ENCODE data around the gene SMARCD1.
A peak's percentile ranks its signal among the peaks of the same experiment; 100 is the strongest.

SMARCD1 gene

DNA sequence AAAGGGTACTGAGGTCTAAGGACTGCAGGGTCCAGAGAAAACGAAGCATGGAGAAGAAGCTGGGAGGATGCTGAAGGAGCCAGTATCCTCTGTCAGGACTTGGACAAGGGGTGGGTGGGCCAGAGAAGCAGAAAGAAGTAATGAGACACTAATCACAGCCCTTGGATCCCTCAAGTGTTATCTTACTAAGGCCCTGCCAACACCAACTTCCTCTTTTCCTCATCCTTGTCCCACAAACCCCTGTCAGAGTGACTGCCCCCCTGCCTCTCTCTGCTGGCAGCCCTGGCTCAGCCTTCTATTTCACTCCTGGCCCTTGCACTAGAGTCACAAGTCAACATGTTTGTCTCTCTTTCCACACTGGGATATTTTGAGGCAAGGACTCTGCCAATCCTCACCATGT is 31.6 kb upstream of the SMARCD1 start:
- peaks cover 56 to 71% (median 67%) of the 10 kb centered on the region in 11 experiments for H3K27me3 ChIP-seq
- no peaks in the 10 kb centered on the region for H3K9me3 ChIP-seq (replicated peaks in 1 of 11)
- no peak for TF ChIP-seq Cebpa-rat (IDR thresholded peaks at IDR 0.05)
- no peak overlapping the region for H3K4me3 ChIP-seq
- H3K9ac ChIP-seq = no peak overlapping the region
- no peaks in the 10 kb centered on the region for H3K36me3 ChIP-seq
- H4K20me1 ChIP-seq = peaks cover 0 to 18% (median 8%) of the 10 kb centered on the region in 11 experiments; a peak in 9 of 22 replicates
- H3K4me2 ChIP-seq = peak overlapping the region in 6 of 11 experiments; percentile 1 to 30 (median 10); a peak in 8 of 22 replicates
- H3K4me1 ChIP-seq = peaks cover 10 to 50% (median 23%) of the 10 kb centered on the region in 10 experiments
- no peak overlapping the region for H3K27ac ChIP-seq

DNA sequence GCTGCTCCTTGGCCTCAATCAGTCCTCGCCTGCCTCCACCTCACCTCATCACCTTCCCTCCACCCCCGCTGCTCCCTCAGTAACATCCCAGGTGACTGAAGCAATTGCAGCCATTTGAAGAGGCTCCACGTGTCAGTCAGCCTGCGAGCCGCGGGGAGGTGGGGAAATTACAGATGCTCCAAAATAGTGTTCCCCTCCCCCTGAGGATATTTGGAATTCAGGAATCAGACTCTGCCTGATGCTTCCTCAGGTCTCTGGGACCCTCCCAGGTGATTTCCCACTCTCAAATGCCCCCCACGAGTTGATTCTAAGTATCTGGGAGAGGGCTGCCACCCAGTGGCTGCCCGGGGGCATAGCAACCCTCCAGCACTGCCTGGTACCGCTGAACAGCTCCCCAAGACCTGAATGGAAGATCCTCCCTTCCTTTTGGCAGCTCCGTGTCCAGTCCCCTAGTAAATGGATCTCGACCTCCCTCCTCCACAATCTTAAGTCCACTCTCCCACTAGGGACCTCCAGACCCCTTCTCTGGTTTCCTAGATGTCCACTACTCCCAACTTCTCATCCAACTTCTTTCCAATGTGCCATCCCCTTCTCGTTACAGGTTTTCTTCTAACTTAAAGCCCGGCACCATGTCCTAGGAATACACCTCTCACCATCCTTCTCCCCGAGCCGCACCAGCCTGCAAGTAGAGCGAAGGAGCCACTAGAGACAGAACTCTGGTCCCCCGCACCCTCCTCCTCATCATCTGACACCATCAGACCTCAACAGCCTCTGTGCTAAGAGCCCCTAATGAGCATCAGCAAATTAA is 29.1 kb upstream of the SMARCD1 start:
- Histone ChIP-seq H3K4me3 (peak overlapping the region in 2 of 10 experiments; percentile 72 to 78; a peak in 3 of 20 replicates), H3K4me2 (peak overlapping the region; percentile 80 to 99 (median 95)), H3K36me3 (no peaks in the 10 kb centered on the region), H3K9ac (peak overlapping the region in 1 of 11 experiments; percentile 76; a peak in 1 of 22 replicates), H3K27me3 (peaks cover 40 to 50% (median 43%) of the 10 kb centered on the region in 11 experiments), H3K27ac (no peak overlapping the region), H3K9me3 (replicated peaks in 1 of 11) (no peaks in the 10 kb centered on the region), H4K20me1 (peaks cover 0 to 27% (median 8%) of the 10 kb centered on the region in 11 experiments; a peak in 9 of 22 replicates), H3K4me1 (peaks cover 14 to 56% (median 37%) of the 10 kb centered on the region in 10 experiments)
- no peak for TF ChIP-seq Cebpa-rat (IDR thresholded peaks at IDR 0.05)

DNA sequence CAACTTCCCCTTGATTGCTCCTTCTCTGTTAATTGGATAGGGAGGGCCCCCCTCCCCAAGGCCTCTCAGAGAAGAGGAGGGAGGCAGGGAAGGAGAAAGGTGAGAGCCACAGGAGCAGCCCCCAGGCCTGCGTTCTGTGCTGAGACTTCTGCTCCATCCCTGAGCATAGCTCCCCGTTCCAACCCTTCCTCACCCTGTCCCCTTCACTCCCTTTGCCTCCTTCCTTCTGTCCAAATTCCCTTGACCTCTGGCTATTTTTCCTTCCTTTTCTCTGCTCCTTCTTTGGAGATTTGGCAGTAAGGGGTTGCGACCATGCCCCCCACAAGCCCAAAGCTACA is 28.5 kb upstream of the SMARCD1 start:
- no peaks in the 10 kb centered on the region for H3K36me3 ChIP-seq
- H3K4me1 ChIP-seq = peaks cover 18 to 56% (median 42%) of the 10 kb centered on the region in 10 experiments
- peaks cover 34 to 44% (median 38%) of the 10 kb centered on the region in 11 experiments for H3K27me3 ChIP-seq
- H3K4me2 ChIP-seq = peak overlapping the region; percentile 80 to 99 (median 95)
- H4K20me1 ChIP-seq = peaks cover 0 to 27% (median 8%) of the 10 kb centered on the region in 11 experiments; a peak in 9 of 22 replicates
- no peak for TF ChIP-seq Cebpa-rat (IDR thresholded peaks at IDR 0.05)
- no peak overlapping the region for H3K27ac ChIP-seq
- H3K4me3 ChIP-seq = peak overlapping the region; percentile 60 to 78 (median 69); a peak in 19 of 20 replicates
- H3K9ac ChIP-seq = peak overlapping the region in 6 of 11 experiments; percentile 65 to 78 (median 74); a peak in 7 of 22 replicates
- H3K9me3 ChIP-seq (replicated peaks in 1 of 11) = no peaks in the 10 kb centered on the region

- H3K4me2 ChIP-seq = peak within 1 kb of the TSS; percentile 80 to 99 (median 95)
- peaks cover 21 to 59% (median 48%) of the 10 kb centered on the region in 10 experiments for H3K4me1 ChIP-seq
- peak within 1 kb of the TSS; percentile 60 to 78 (median 69) for H3K4me3 ChIP-seq
- H3K27ac ChIP-seq = peak within 1 kb of the TSS in 5 of 11 experiments; percentile 15 to 42 (median 32); a peak in 3 of 22 replicates
- peaks cover 28 to 38% (median 32%) of the 10 kb centered on the region in 11 experiments for H3K27me3 ChIP-seq
- H4K20me1 ChIP-seq = peaks cover 0 to 27% (median 8%) of the 10 kb centered on the region in 11 experiments; a peak in 9 of 22 replicates
- no peaks in the 10 kb centered on the region for H3K9me3 ChIP-seq (replicated peaks in 1 of 11)
- peak within 1 kb of the TSS; percentile 54 to 78 (median 73) for H3K9ac ChIP-seq
- H3K36me3 ChIP-seq = no peaks in the 10 kb centered on the region
- no peak for TF ChIP-seq Cebpa-rat (IDR thresholded peaks at IDR 0.05)
These were observed 27.9 kb upstream of the SMARCD1 start, which contains the start of gene ASIC1 for GRCh38 chr12:50057000-50057841. TSS of gene ASIC1 (plus strand) at chr12:50057596. CDS start at chr12:50058767, 1,171 bp downstream.

DNA sequence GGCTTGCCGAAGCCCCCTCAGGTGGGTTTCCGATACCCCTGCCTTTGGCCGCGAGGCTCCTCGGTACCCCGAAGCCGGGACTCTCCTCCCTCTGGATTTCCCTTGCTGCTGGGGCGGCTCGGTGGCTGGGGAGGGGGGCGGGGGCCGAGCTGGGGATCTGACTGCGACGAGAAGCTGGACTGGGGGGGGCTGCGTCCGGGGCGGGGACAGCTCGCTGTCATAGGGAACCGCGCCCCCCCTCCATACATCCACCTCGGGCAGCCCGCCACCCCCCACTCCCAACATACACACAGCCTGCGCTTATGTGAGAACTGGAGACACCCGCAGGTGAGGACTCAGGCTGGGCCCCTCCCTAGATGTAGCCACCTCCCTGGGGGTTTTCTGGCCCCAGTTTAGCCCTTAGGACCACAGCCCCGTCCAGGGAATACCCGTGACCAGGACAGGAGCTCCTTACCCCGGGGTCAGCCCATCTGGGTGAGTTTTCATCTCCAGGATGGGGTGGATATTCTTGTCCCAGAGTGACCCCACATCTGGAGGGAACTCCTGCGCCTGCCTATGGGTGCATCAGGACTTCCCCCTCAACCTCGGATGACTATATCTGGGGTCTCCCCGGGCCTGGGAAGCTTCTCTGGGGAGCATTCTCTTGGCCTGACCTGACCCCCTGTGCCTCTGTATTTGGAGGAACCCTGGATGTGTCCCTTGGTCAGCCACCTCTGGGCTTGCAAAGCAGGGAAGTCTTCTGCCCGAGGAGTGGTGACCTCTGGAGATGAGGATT is 27.1 kb upstream of the SMARCD1 start:
- TF ChIP-seq Cebpa-rat (IDR thresholded peaks at IDR 0.05) = no peak
- Histone ChIP-seq H3K4me2 (peak overlapping the region; percentile 80 to 99 (median 95)), H3K36me3 (no peaks in the 10 kb centered on the region), H3K4me3 (peak overlapping the region; percentile 60 to 78 (median 69)), H3K27me3 (peaks cover 20 to 32% (median 27%) of the 10 kb centered on the region in 11 experiments), H3K9me3 (replicated peaks in 1 of 11) (no peaks in the 10 kb centered on the region), H3K4me1 (peaks cover 30 to 66% (median 55%) of the 10 kb centered on the region in 10 experiments), H4K20me1 (peaks cover 0 to 27% (median 8%) of the 10 kb centered on the region in 11 experiments; a peak in 9 of 22 replicates), H3K9ac (peak overlapping the region; percentile 54 to 78 (median 73)), H3K27ac (peak overlapping the region in 3 of 11 experiments; percentile 28 to 32 (median 32); a peak in 3 of 22 replicates)

- TF ChIP-seq Cebpa-rat (IDR thresholded peaks at IDR 0.05) = no peak
- Histone ChIP-seq H3K4me2 (peak overlapping the region in 9 of 11 experiments; percentile 27 to 98 (median 83); a peak in 9 of 22 replicates), H3K9me3 (replicated peaks in 1 of 11) (no peaks in the 10 kb centered on the region), H3K36me3 (no peaks in the 10 kb centered on the region), H3K27ac (no peak overlapping the region), H3K4me1 (peaks cover 31 to 59% (median 50%) of the 10 kb centered on the region in 10 experiments), H3K27me3 (peaks cover 13 to 32% (median 26%) of the 10 kb centered on the region in 11 experiments), H3K4me3 (no peak overlapping the region), H3K9ac (no peak overlapping the region), H4K20me1 (peaks cover 0 to 27% (median 8%) of the 10 kb centered on the region in 11 experiments; a peak in 9 of 22 replicates)
These were observed 26.3 kb upstream of the SMARCD1 start for GRCh38 chr12:50058743-50059312.

DNA sequence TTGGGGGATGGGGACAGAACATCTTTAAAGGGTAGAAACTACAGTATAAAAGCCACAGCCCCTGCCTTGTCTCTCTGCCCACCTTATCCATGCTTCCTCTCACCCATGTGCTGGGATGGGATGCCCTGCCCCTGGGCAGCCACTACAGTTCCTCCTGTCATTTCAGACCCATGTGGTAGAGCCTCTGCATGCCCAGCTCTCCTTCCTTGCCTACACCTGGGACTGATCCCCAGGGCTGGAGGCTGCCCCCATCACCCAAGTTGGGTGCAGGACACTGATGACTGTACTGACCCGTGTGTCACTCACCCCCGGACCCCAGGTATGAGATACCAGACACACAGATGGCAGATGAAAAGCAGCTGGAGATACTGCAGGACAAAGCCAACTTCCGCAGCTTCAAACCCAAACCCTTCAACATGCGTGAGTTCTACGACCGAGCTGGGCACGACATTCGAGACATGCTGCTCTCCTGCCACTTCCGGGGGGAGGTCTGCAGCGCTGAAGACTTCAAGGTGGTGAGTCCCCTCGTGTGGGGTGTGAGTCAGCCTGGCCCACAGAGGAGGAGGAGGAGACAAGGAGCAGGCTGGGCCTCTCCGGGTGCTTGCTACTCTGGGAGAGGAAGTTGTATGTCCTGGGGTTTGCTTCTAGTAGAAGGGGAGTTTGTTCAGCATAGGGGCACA is 25.6 kb upstream of the SMARCD1 start:
- TF ChIP-seq Cebpa-rat (IDR thresholded peaks at IDR 0.05) = no peak
- Histone ChIP-seq H3K4me1 (peaks cover 31 to 57% (median 50%) of the 10 kb centered on the region in 10 experiments), H3K27me3 (peaks cover 13 to 32% (median 26%) of the 10 kb centered on the region in 11 experiments), H3K9me3 (replicated peaks in 1 of 11) (no peaks in the 10 kb centered on the region), H3K4me3 (no peak overlapping the region), H3K9ac (no peak overlapping the region), H3K4me2 (peak overlapping the region in 8 of 11 experiments; percentile 2 to 60 (median 39); a peak in 11 of 22 replicates), H4K20me1 (peaks cover 0 to 27% (median 8%) of the 10 kb centered on the region in 11 experiments; a peak in 9 of 22 replicates), H3K36me3 (no peaks in the 10 kb centered on the region), H3K27ac (no peak overlapping the region)
